Panc1 (cell line): ENCODE results near the gene NAA11. TPM values are rescaled to one million over a fixed set of nuclear protein-coding genes. Genes with fewer than 3 reads are reported as not detected.

ENCODE experiments used
- ATAC-seq: fragments of 200-7000 bp; cut with Tn5 transposase; 2 replicates; pipeline ENCODE4 v1.9.1; 2020; ENCODE audit warnings: mild to moderate bottlenecking, moderate library complexity
- BruUV-seq: library from RNA; stranded (reverse); fragments of 400-500 nt; replicated peaks from 2 replicates; lab custom pipeline; 2021; lab: Mats Ljungman, UMichigan
- CTCF ChIA-PET: fragments of 300-600 bp; sonication (Branson Sonifier 250); formaldehyde crosslinking; loops from one replicate; lab custom pipeline; 2022; ENCODE audit warnings: antibody characterized with exemption; lab: Charles Lee
- POLR2A ChIA-PET: fragments of 300-600 bp; sonication (Branson Sonifier 250); formaldehyde crosslinking; loops from one replicate; lab custom pipeline; 2022; ENCODE audit warnings: antibody characterized with exemption; lab: Charles Lee
- DNase-seq: peaks from one replicate; pipeline ENCODE4 v3.0.0-alpha.2; 2010; ENCODE audit warnings: low read depth, low spot score
- H3K27ac ChIP-seq: 2 replicates; pipeline ENCODE4 v1.5.1; 2011; ENCODE audit warnings: mild to moderate bottlenecking, low read length, inconsistent platforms
- H3K27me3 ChIP-seq: fragments of 200-500 bp; sonication (Bioruptor generic); 2 replicates; pipeline ENCODE4 v1.6.0; 2014; ENCODE audit warnings: low read length, inconsistent platforms; ENCODE audit not compliant: control insufficient read depth, insufficient read depth
- H3K36me3 ChIP-seq: fragments of 200-500 bp; sonication (Bioruptor generic); 2 replicates; pipeline ENCODE4 v1.5.1; 2014; ENCODE audit warnings: inconsistent platforms, mild to moderate bottlenecking, low read length, moderate library complexity; ENCODE audit not compliant: control insufficient read depth, insufficient read depth
- H3K4me1 ChIP-seq: 2 replicates; pipeline ENCODE4 v1.5.1; 2011; ENCODE audit warnings: inconsistent platforms, mild to moderate bottlenecking, low read length, moderate library complexity; ENCODE audit not compliant: control insufficient read depth, insufficient read depth
- H3K4me3 ChIP-seq, 2 experiments: 2 replicates each; pipeline ENCODE4 v1.5.1; 2011 to 2012; ENCODE audit warnings: low read depth in 2 of 2, low read length in 2 of 2, mild to moderate bottlenecking in 2 of 2, inconsistent platforms in 1 of 2, moderate library complexity in 1 of 2
- H3K9me3 ChIP-seq: fragments of 200-500 bp; sonication (Bioruptor generic); 2 replicates; pipeline ENCODE4 v1.5.1; 2014; ENCODE audit warnings: low read depth, mild to moderate bottlenecking, inconsistent platforms, low read length, moderate library complexity; ENCODE audit not compliant: control insufficient read depth, insufficient read depth
- CTCF ChIP-seq: fragments of 450-650 bp; IDR thresholded peaks from 2 replicates; pipeline ENCODE4 v1.5.1; 2017; ENCODE audit warnings: mild to moderate bottlenecking
- POLR2AphosphoS5 ChIP-seq: IDR thresholded peaks from 2 replicates; pipeline ENCODE4 v1.6.1; 2012; ENCODE audit warnings: mild to moderate bottlenecking, low read depth, low read length, moderate library complexity
- REST ChIP-seq, 2 experiments: IDR thresholded peaks; 2 replicates each; pipeline ENCODE4 v1.6.1; 2011 to 2012; ENCODE audit warnings: low read depth in 2 of 2, control low read depth in 1 of 2, low read length in 1 of 2, mild to moderate bottlenecking in 1 of 2, moderate library complexity in 1 of 2; ENCODE audit not compliant: insufficient read depth in 1 of 2
- SIN3A ChIP-seq: IDR thresholded peaks from 2 replicates; pipeline ENCODE4 v1.6.1; 2012; ENCODE audit warnings: low read depth, mild to moderate bottlenecking, low read length, moderate library complexity, borderline replicate concordance; ENCODE audit not compliant: insufficient read depth
- TCF7L2 ChIP-seq: IDR thresholded peaks from 2 replicates; pipeline ENCODE4 v1.6.1; 2011; ENCODE audit warnings: mild to moderate bottlenecking, low read depth, low read length, inconsistent platforms
- in situ Hi-C: cut with HindIII; loops from 2 replicates; pipeline ENCODE4 v1.10.0; 2016; ENCODE audit warnings: low sequenced_read_pairs, low pct_unique_long_range_greater_than_20kb
- intact Hi-C: fragments of 100-400 bp; cut with micrococcal nuclease; formaldehyde crosslinking; loops from one replicate; pipeline ENCODE4 v1.10.0; 2022; ENCODE audit not compliant: unreplicated experiment
- total RNA-seq: library from RNA; stranded (reverse); gene quantifications from one replicate; pipeline ENCODE4 v1.2.1, GENCODE V29; 2021; ENCODE audit not compliant: unreplicated experiment

NAA11 gene
- total RNA-seq, 1 experiment from 2014 or later: not detected

GRCh38 chr4:79338148-79338547 is 12.3 kb upstream of the NAA11 start:
- Histone ChIP-seq H3K4me1 (no peaks in the 10 kb centered on the region), H3K4me3 (no peak overlapping the region), H3K27me3 (no peaks in the 10 kb centered on the region), H3K27ac (no peak overlapping the region), H3K36me3 (no peaks in the 10 kb centered on the region), H3K9me3 (no peaks in the 10 kb centered on the region)
- intact Hi-C loops (no loop called here), in situ Hi-C loops (no loop called here)
- ChIA-PET CTCF (no interaction called here), POLR2A (no interaction called here)
- TF ChIP-seq TCF7L2 (no peak), REST (IDR thresholded peaks at IDR 0.05; ENCODE audit: insufficient read depth in 1 of 2, low read depth in 2 of 2, low read length in 1 of 2) (no peak), CTCF (no peak), POLR2AphosphoS5 (no peak), SIN3A (no peak)
- ATAC-seq: no peak
- DNase-seq: no peak
- no TSS peak for BruUV-seq

- Histone ChIP-seq H3K9me3 (no peaks in the 10 kb centered on the region), H3K4me1 (no peaks in the 10 kb centered on the region), H3K36me3 (no peaks in the 10 kb centered on the region), H3K4me3 (no peak overlapping the region), H3K27ac (no peak overlapping the region), H3K27me3 (no peaks in the 10 kb centered on the region)
- TF ChIP-seq TCF7L2: no peak
- in situ Hi-C loops: no loop called here
- no peak for DNase-seq
- CTCF ChIA-PET: no interaction called here
- no TSS peak for BruUV-seq
- POLR2A ChIA-PET: no interaction called here
- intact Hi-C loops: no loop called here
- ATAC-seq: no peak
These were observed 8.9 kb upstream of the NAA11 start for GRCh38 chr4:79334783-79335182.

- Histone ChIP-seq H3K4me1 (no peaks in the 10 kb centered on the region), H3K4me3 (no peak overlapping the region), H3K36me3 (no peaks in the 10 kb centered on the region), H3K27me3 (no peaks in the 10 kb centered on the region), H3K27ac (no peak overlapping the region), H3K9me3 (no peaks in the 10 kb centered on the region)
- TF ChIP-seq SIN3A (no peak), REST (IDR thresholded peaks at IDR 0.05; ENCODE audit: insufficient read depth in 1 of 2, low read depth in 2 of 2, low read length in 1 of 2) (no peak), TCF7L2 (no peak), CTCF (no peak), POLR2AphosphoS5 (no peak)
- no TSS peak for BruUV-seq
- ChIA-PET CTCF (no interaction called here), POLR2A (no interaction called here)
- ATAC-seq: no peak
- intact Hi-C loops: no loop called here
- no peak for DNase-seq
- in situ Hi-C loops: no loop called here
These were observed 8.5 kb upstream of the NAA11 start for GRCh38 chr4:79334341-79334740.
